Gastroesophageal sphincter (tissue), 3 donors: ENCODE results near the gene INVS.

ENCODE experiments used
- POLR2A ChIP-seq, 2 donors: fragments of 450-650 bp; IDR thresholded peaks; one replicate each; pipeline ENCODE4 v1.6.1; 2017; ENCODE audit warnings: antibody characterized with exemption in 2 of 2, mild to moderate bottlenecking in 2 of 2, moderate library complexity in 1 of 2
- POLR2AphosphoS5 ChIP-seq: sonication (generic); formaldehyde crosslinking; IDR thresholded peaks from one replicate; pipeline ENCODE4 v1.6.1; 2017; ENCODE audit warnings: antibody characterized with exemption
- TF ChIP-seq, protein P1 (sequence below), 4 experiments: fragments of 200-600 bp in 2 of 4; fragments of 450-650 bp in 2 of 4; sonication (generic) in 1 of 4; IDR thresholded peaks; one replicate each; pipeline ENCODE4 v1.5.1; 2017 to 2019; ENCODE audit warnings: antibody characterized with exemption in 4 of 4, mild to moderate bottlenecking in 2 of 4, moderate library complexity in 2 of 4

DNA sequence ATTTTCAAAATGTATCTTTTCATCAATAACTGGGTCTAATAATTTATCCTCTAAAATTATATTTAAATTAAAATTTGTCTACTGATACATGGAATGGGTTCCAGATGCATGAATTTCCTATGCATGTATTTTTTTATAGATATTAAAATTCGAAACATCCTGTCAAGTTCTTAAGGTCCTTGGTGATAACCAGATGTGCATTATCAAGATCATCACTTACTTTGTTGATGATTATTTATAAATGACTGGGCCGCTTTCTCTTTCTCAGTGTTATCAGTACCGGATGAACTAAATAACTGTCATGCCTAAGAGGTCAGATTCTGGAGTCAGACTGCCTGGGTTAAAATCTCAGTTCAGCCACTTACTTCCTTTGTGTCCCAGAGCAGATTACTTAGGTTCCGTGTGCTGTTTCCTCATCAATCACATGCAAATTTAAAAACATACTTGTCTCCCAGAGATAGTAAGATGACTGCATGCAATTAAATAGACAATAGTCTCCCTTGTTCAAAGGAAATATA lies 129.4 kb downstream of the INVS start:
- TF ChIP-seq, protein P1, sequence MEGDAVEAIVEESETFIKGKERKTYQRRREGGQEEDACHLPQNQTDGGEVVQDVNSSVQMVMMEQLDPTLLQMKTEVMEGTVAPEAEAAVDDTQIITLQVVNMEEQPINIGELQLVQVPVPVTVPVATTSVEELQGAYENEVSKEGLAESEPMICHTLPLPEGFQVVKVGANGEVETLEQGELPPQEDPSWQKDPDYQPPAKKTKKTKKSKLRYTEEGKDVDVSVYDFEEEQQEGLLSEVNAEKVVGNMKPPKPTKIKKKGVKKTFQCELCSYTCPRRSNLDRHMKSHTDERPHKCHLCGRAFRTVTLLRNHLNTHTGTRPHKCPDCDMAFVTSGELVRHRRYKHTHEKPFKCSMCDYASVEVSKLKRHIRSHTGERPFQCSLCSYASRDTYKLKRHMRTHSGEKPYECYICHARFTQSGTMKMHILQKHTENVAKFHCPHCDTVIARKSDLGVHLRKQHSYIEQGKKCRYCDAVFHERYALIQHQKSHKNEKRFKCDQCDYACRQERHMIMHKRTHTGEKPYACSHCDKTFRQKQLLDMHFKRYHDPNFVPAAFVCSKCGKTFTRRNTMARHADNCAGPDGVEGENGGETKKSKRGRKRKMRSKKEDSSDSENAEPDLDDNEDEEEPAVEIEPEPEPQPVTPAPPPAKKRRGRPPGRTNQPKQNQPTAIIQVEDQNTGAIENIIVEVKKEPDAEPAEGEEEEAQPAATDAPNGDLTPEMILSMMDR (IDR thresholded peaks at IDR 0.05) = no peak
- no peak for TF ChIP-seq POLR2A (IDR thresholded peaks at IDR 0.05)
- no peak for TF ChIP-seq POLR2AphosphoS5
